Measurements from ENCODE around the gene ZNF385C.

DNA sequence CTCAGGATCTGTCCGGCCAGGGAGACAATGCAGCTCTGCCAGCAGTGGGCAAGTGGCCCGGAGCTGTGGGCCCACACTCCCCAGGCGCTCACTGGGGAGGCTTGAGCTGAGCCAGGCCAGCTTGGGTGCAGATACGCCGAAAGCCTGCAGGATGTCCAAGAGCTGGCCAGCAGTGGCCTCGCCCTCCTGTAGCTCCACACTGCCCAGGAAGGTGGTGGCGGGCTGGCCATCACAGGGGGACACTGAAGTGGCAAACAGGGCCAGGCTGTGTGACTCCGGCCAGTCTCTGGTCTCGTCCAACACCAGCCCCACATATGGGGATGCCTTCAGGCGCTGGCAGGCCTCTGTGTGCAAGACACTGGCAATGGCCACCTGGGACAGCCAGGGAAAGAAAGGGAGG, 57.5 kb downstream of the ZNF385C start:
- TF ChIP-seq, protein P1, sequence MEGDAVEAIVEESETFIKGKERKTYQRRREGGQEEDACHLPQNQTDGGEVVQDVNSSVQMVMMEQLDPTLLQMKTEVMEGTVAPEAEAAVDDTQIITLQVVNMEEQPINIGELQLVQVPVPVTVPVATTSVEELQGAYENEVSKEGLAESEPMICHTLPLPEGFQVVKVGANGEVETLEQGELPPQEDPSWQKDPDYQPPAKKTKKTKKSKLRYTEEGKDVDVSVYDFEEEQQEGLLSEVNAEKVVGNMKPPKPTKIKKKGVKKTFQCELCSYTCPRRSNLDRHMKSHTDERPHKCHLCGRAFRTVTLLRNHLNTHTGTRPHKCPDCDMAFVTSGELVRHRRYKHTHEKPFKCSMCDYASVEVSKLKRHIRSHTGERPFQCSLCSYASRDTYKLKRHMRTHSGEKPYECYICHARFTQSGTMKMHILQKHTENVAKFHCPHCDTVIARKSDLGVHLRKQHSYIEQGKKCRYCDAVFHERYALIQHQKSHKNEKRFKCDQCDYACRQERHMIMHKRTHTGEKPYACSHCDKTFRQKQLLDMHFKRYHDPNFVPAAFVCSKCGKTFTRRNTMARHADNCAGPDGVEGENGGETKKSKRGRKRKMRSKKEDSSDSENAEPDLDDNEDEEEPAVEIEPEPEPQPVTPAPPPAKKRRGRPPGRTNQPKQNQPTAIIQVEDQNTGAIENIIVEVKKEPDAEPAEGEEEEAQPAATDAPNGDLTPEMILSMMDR (IDR thresholded peaks at IDR 0.05; ENCODE audit: low read depth, low read length) = no peak
- TF ChIP-seq POLR2A (IDR thresholded peaks at IDR 0.05; ENCODE audit: extremely low read depth, insufficient read length) = no peak

Measured in NB4 (cell line).